K562 (cell line): Measurements from ENCODE around the gene VGF. TPM values are rescaled to one million over a fixed set of nuclear protein-coding genes. Genes with fewer than 3 reads are reported as not detected.

Source experiments
- ARID2 ChIP-seq: fragments of 450-650 bp; IDR thresholded peaks from 2 replicates; pipeline ENCODE4 v1.6.1; 2017; ENCODE audit warnings: antibody characterized with exemption, mild to moderate bottlenecking
- E2F3 ChIP-seq: fragments of 250-450 bp; sonication (Bioruptor Pico); IDR thresholded peaks from 2 replicates; pipeline ENCODE4 v1.4.0; 2020; ENCODE audit warnings: mild to moderate bottlenecking
- E2F6 ChIP-seq, 2 experiments: IDR thresholded peaks; 2 replicates each; pipeline ENCODE4 v1.6.1; 2011; ENCODE audit warnings: borderline replicate concordance in 1 of 2, control low read depth in 1 of 2, low read depth in 1 of 2, low read length in 1 of 2, mild to moderate bottlenecking in 1 of 2, mixed read lengths in 1 of 2, moderate library complexity in 1 of 2; ENCODE audit not compliant: insufficient read depth in 1 of 2, insufficient read length in 1 of 2, poor library complexity in 1 of 2, severe bottlenecking in 1 of 2; ENCODE audit errors: extremely low read depth in 1 of 2
- ETV1 ChIP-seq: fragments of 450-650 bp; conservative IDR thresholded peaks from 2 replicates; pipeline ENCODE4 v1.6.1; 2016; ENCODE audit warnings: missing genetic modification characterization, control low read depth, low read depth, missing compliant biosample characterization
- FOXJ3 ChIP-seq: sonication (generic); formaldehyde crosslinking; IDR thresholded peaks from 2 replicates; pipeline ENCODE4 v1.4.0; 2020; ENCODE audit warnings: mild to moderate bottlenecking, missing genetic modification reagents
- KAT2B ChIP-seq: IDR thresholded peaks from one replicate; pipeline ENCODE4 v1.6.1; 2012; ENCODE audit warnings: low read depth, mild to moderate bottlenecking, control low read depth, inconsistent platforms, low read length, moderate library complexity
- KLF10 ChIP-seq: fragments of 250-450 bp; sonication (Bioruptor Pico); IDR thresholded peaks from 2 replicates; pipeline ENCODE4 v1.6.1; 2021; ENCODE audit warnings: matching md5 sums
- MEF2D ChIP-seq: conservative IDR thresholded peaks from 2 replicates; pipeline ENCODE4 v1.6.1; 2016; ENCODE audit warnings: low read depth, missing genetic modification characterization, missing compliant biosample characterization
- NR4A1 ChIP-seq, 2 experiments: fragments of 250-450 bp in 1 of 2; fragments of 450-650 bp in 1 of 2; sonication (Bioruptor Pico) in 1 of 2; IDR thresholded peaks; 2 replicates each; pipeline versions ENCODE4 v1.4.0 to v1.6.1; 2016 to 2020; ENCODE audit warnings: mild to moderate bottlenecking in 2 of 2, missing compliant biosample characterization in 1 of 2, missing genetic modification characterization in 1 of 2, moderate library complexity in 1 of 2
- NRF1 ChIP-seq, 2 experiments: fragments of 450-650 bp; IDR thresholded peaks in 1 of 2; conservative IDR thresholded peaks in 1 of 2; 2 replicates each; pipeline ENCODE4 v1.6.1; 2014; ENCODE audit warnings: mild to moderate bottlenecking in 2 of 2
- PURB ChIP-seq: sonication (generic); formaldehyde crosslinking; IDR thresholded peaks from 2 replicates; pipeline ENCODE4 v1.9.0; 2021; ENCODE audit warnings: low read depth, mild to moderate bottlenecking, missing genetic modification reagents
- RBM14 ChIP-seq: fragments of 200-400 bp; formaldehyde crosslinking; IDR thresholded peaks from 2 replicates; pipeline ENCODE4 v1.6.1; 2018; ENCODE audit warnings: low read depth, mild to moderate bottlenecking, low read length, moderate library complexity, borderline replicate concordance; ENCODE audit not compliant: insufficient read depth
- ZFP91 ChIP-seq: sonication (generic); formaldehyde crosslinking; IDR thresholded peaks from 2 replicates; pipeline ENCODE4 v1.8.0; 2022; ENCODE audit warnings: mild to moderate bottlenecking, missing genetic modification reagents
- ZNF766 ChIP-seq: fragments of 200-800 bp; sonication (Bioruptor generic); conservative IDR thresholded peaks from 2 replicates; pipeline ENCODE4 v1.6.1; 2016; ENCODE audit warnings: missing genetic modification characterization, missing compliant biosample characterization
- polyA plus RNA-seq, 8 experiments: library from polyadenylated mRNA; depleted of rRNA in 4 of 8; stranded (reverse) in 5 of 8; unstranded in 3 of 8; fragments of >200 nt; fragmentation: Nextera tagmentation in 2 of 8; fragmentation: Illumina TruSeq in 1 of 8; extraction: Ambion mirVana in 2 of 8; extraction: Trizol in 1 of 8; gene quantifications; 2 replicates each; pipeline versions ENCODE4 v1.2.1 to v1.2.3, GENCODE V29; 2011 to 2014; ENCODE audit warnings: inconsistent platforms in 1 of 8, missing spikeins in 1 of 8
- total RNA-seq, 7 experiments: library from RNA; depleted of rRNA in 6 of 7; stranded (reverse); fragments of >200 nt in 6 of 7; fragmentation: Illumina TruSeq in 2 of 7; extraction: Trizol in 2 of 7; gene quantifications; 2 replicates each; pipeline versions ENCODE4 v1.2.1 to v1.2.3, GENCODE V29; 2011 to 2021; ENCODE audit warnings: low replicate concordance in 1 of 7
- TF ChIP-seq, protein P1 (sequence below), 2 experiments: fragments of 450-650 bp in 1 of 2; IDR thresholded peaks; 2 replicates each; pipeline ENCODE4 v1.6.1; 2011 to 2017; ENCODE audit warnings: low read depth in 2 of 2, antibody characterized with exemption in 1 of 2, borderline replicate concordance in 1 of 2, low read length in 1 of 2, mild to moderate bottlenecking in 1 of 2, mixed read lengths in 1 of 2; ENCODE audit not compliant: control insufficient read depth in 1 of 2
- TF ChIP-seq, protein P2 (sequence below), 2 experiments: IDR thresholded peaks in 1 of 2; conservative IDR thresholded peaks in 1 of 2; 2 replicates each; pipeline ENCODE4 v1.6.1; 2016; ENCODE audit warnings: low read depth in 2 of 2, mild to moderate bottlenecking in 1 of 2, missing compliant biosample characterization in 1 of 2, missing genetic modification characterization in 1 of 2, moderate library complexity in 1 of 2

VGF gene
- total and polyA plus RNA-seq, 9 of the 15 experiments (the other 6 are each of a cell fraction or from before 2014, with no cell fraction given): 0.03 to 5.7 (median 0.34) TPM

GRCh38 chr7:101125989-101126650, 39.2 kb downstream of the VGF start (continued):
- TF ChIP-seq KAT2B: no peak
- TF ChIP-seq, protein P1, sequence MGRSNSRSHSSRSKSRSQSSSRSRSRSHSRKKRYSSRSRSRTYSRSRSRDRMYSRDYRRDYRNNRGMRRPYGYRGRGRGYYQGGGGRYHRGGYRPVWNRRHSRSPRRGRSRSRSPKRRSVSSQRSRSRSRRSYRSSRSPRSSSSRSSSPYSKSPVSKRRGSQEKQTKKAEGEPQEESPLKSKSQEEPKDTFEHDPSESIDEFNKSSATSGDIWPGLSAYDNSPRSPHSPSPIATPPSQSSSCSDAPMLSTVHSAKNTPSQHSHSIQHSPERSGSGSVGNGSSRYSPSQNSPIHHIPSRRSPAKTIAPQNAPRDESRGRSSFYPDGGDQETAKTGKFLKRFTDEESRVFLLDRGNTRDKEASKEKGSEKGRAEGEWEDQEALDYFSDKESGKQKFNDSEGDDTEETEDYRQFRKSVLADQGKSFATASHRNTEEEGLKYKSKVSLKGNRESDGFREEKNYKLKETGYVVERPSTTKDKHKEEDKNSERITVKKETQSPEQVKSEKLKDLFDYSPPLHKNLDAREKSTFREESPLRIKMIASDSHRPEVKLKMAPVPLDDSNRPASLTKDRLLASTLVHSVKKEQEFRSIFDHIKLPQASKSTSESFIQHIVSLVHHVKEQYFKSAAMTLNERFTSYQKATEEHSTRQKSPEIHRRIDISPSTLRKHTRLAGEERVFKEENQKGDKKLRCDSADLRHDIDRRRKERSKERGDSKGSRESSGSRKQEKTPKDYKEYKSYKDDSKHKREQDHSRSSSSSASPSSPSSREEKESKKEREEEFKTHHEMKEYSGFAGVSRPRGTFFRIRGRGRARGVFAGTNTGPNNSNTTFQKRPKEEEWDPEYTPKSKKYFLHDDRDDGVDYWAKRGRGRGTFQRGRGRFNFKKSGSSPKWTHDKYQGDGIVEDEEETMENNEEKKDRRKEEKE (IDR thresholded peaks at IDR 0.05; ENCODE audit: borderline replicate concordance in 1 of 2, control insufficient read depth in 1 of 2, low read depth in 2 of 2, low read length in 1 of 2): no peak
- TF ChIP-seq NRF1 (conservative IDR thresholded peaks at IDR 0.05 in 1 of 2, IDR thresholded peaks at IDR 0.05 in 1 of 2): no peak
- no peak for TF ChIP-seq ZNF766 (CRISPR knock-in tag)
- no peak for TF ChIP-seq ETV1 (tag)
- no peak for TF ChIP-seq PURB (CRISPR knock-in tag)
- TF ChIP-seq FOXJ3 (CRISPR knock-in tag): no peak
- TF ChIP-seq RBM14: no peak
- TF ChIP-seq KLF10 (CRISPR knock-in tag): no peak
- TF ChIP-seq NR4A1 (CRISPR knock-in tag; IDR thresholded peaks at IDR 0.05): no peak
- TF ChIP-seq NR4A1 (tag; IDR thresholded peaks at IDR 0.05): no peak
- no peak for TF ChIP-seq E2F3
- TF ChIP-seq ZFP91 (CRISPR knock-in tag): 0 out of 2 replicates have a peak, but pooled peaks have one; percentile 36
- TF ChIP-seq, protein P2, sequence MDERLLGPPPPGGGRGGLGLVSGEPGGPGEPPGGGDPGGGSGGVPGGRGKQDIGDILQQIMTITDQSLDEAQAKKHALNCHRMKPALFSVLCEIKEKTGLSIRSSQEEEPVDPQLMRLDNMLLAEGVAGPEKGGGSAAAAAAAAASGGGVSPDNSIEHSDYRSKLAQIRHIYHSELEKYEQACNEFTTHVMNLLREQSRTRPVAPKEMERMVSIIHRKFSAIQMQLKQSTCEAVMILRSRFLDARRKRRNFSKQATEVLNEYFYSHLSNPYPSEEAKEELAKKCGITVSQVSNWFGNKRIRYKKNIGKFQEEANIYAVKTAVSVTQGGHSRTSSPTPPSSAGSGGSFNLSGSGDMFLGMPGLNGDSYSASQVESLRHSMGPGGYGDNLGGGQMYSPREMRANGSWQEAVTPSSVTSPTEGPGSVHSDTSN (CRISPR knock-in tag; IDR thresholded peaks at IDR 0.05; ENCODE audit: low read depth): no peak
- TF ChIP-seq, protein P2 (tag; conservative IDR thresholded peaks at IDR 0.05; ENCODE audit: low read depth): no peak
- no peak for TF ChIP-seq ARID2
- peak in 1 of 2 experiments; percentile 46 for TF ChIP-seq E2F6 (IDR thresholded peaks at IDR 0.05; ENCODE audit: borderline replicate concordance in 1 of 2, extremely low read depth in 1 of 2, insufficient read depth in 1 of 2, insufficient read length in 1 of 2, low read depth in 1 of 2, low read length in 1 of 2, poor library complexity in 1 of 2, severe bottlenecking in 1 of 2)
- TF ChIP-seq MEF2D (tag): 0 out of 2 replicates have a peak, but pooled peaks have one; percentile 13
